ENCODE results near the gene AP3B1.

Gene AP3B1

GRCh38 chr5:77996943-77997342 is 297.6 kb downstream of the AP3B1 start:
- no peak for DNase-seq

- DNase-seq = peak; percentile 88
These were observed 298.6 kb downstream of the AP3B1 start for GRCh38 chr5:77995793-77996409.

- DNase-seq = no peak
These were observed 299.6 kb downstream of the AP3B1 start for GRCh38 chr5:77994943-77995342.

GRCh38 chr5:77993855-77994318 is 300.6 kb downstream of the AP3B1 start:
- peak; percentile 59 for DNase-seq

- DNase-seq = peak; percentile 74
These were observed 301.2 kb downstream of the AP3B1 start for GRCh38 chr5:77993141-77993854.

- peak; percentile 29 for DNase-seq
These were observed 303.4 kb downstream of the AP3B1 start for GRCh38 chr5:77991084-77991483.

GRCh38 chr5:77990020-77990419 is 304.5 kb downstream of the AP3B1 start:
- peak; percentile 71 for DNase-seq

- DNase-seq = no peak
These were observed 306.5 kb downstream of the AP3B1 start for GRCh38 chr5:77987988-77988387.

GRCh38 chr5:77987331-77987730 is 307.2 kb downstream of the AP3B1 start:
- no peak for DNase-seq

- DNase-seq = no peak
These were observed 308.2 kb downstream of the AP3B1 start for GRCh38 chr5:77986261-77986660.

- no peak for DNase-seq
These were observed 309.3 kb downstream of the AP3B1 start for GRCh38 chr5:77985247-77985646.

GRCh38 chr5:77984587-77984986 is 309.9 kb downstream of the AP3B1 start:
- DNase-seq = no peak

- DNase-seq = no peak
These were observed 310.9 kb downstream of the AP3B1 start for GRCh38 chr5:77983482-77984199.

GRCh38 chr5:77981820-77982219 is 312.7 kb downstream of the AP3B1 start:
- no peak for DNase-seq

- DNase-seq = no peak
These were observed 319.9 kb downstream of the AP3B1 start for GRCh38 chr5:77974576-77974975.

- no peak for DNase-seq
These were observed 321.3 kb downstream of the AP3B1 start for GRCh38 chr5:77973253-77973609.

GRCh38 chr5:77972469-77973252 is 321.8 kb downstream of the AP3B1 start:
- DNase-seq = no peak

- no peak for DNase-seq
These were observed 322.6 kb downstream of the AP3B1 start for GRCh38 chr5:77971776-77972468.

GRCh38 chr5:77970891-77971290 is 323.6 kb downstream of the AP3B1 start:
- DNase-seq = no peak

- DNase-seq = no peak
These were observed 330.7 kb downstream of the AP3B1 start for GRCh38 chr5:77963795-77964194.

- DNase-seq = no peak
These were observed 333.6 kb downstream of the AP3B1 start for GRCh38 chr5:77960863-77961396.

- no peak for DNase-seq
These were observed 334.2 kb downstream of the AP3B1 start for GRCh38 chr5:77960305-77960704.

Data from SHP77 treated with DMSO at 0.1 percent for 48 hours (cell line).